GM19043 (cell line): ENCODE results near the gene MTCH1.
"Not testable (repeated sequence)": the region's sequence is repeated elsewhere in the genome, so short reads cannot be mapped to it uniquely, and the experiment has no call there.

ENCODE experiments used
- ATAC-seq: cut with Tn5 transposase; IDR thresholded peaks from one replicate; pipeline ENCODE4 v1.9.1; 2021; ENCODE audit warnings: low read depth; ENCODE audit not compliant: unreplicated experiment

Gene MTCH1

DNA sequence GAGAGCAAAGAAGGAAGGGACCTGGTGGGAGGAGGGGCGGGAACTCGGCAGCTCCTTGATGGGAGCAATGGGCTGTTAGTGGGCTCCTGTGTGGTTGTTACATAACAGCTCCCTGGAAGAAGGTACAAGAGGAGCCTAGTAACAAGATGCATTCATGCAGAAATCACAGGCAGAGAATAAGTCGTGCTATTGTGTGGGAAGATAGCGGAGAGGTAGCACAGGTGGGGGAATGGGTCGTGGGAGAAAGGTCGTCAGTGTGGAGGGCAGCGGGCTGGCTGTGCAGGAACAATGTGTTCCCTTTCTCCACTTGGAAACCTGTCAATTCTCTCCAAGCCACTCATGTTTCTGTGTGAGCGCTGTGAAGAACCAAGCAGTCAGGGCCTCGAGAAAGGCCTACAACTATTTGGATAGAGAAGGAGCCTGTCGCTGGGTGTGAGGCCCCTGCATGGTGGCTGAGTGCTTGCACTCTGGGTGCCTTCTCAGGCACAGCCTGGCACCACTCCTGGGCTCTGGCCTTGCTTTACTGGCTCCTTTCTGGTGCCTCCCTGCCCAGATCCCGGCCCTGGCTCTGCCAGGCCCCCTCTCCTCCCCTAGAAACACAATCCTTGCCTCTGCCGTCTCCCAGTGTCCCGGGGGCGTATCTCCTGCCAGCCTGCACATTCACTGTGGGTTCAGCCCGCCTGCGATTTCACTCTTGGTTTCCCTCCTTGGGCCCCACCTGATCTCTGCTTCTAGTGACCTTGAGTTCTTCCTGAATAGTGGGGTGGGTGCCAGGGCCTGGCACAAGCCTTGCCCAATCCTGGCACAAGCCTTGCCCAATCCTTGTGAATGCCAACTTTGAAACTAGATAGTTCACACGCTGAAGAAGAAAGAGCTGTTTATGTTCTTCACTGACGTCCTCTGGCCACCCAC lies 12.1 kb upstream of the MTCH1 start:
- ATAC-seq, result no peak

GRCh38 chr6:36990401-36990800 lies 4.4 kb upstream of the MTCH1 start:
- ATAC-seq, result not testable (repeated sequence)

- ATAC-seq, result no peak
Measured at GRCh38 chr6:36989264-36989663, 3.3 kb upstream of the MTCH1 start.

GRCh38 chr6:36986704-36987047 lies 680 bp upstream of the MTCH1 start:
- ATAC-seq, result peak; percentile 16

- no peak for ATAC-seq
Measured at GRCh38 chr6:36985417-36985807, 584 bp downstream of the MTCH1 start.

GRCh38 chr6:36984581-36985416 lies 1.2 kb downstream of the MTCH1 start:
- no peak for ATAC-seq

GRCh38 chr6:36983538-36983937 lies 2.5 kb downstream of the MTCH1 start:
- ATAC-seq, result no peak

DNA sequence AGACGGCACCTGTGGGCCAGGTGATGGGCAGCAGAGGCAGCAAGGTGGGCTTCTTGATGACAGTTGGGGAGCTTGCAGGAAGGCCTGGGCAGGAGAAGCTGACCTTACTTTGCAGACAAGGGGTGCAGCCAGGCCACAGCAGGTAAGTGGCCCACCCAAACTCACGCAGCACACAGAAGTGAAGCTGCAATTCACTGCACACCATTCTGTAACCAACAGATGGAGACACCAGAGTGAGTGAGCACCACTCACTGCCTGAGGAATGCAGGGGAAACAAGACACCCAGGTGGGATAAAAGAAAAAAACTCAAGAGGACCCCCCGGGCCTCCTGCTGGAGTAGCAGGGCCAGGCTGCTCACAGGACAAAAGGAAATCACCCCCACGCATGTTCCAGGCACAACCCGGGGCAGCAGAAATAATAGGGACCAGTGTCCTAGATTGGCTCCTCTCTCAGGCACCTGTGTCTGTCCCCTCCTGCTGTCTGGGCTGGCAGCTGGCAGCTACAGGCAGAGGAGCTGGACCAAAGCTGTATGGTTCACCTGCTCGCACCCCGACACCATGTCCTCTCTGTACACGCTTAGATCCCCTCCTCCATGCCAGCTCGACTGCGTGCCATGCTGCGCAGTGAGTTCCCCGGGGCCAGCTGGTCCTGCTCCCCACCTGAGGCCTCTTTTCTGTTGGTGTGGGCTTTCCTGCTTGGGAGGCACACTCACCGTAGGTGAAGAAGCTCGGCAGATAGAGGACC lies 4.9 kb downstream of the MTCH1 start:
- no peak for ATAC-seq

GRCh38 chr6:36980129-36980528 lies 5.9 kb downstream of the MTCH1 start:
- no peak for ATAC-seq

GRCh38 chr6:36979347-36979742 lies 6.7 kb downstream of the MTCH1 start:
- ATAC-seq, result no peak

DNA sequence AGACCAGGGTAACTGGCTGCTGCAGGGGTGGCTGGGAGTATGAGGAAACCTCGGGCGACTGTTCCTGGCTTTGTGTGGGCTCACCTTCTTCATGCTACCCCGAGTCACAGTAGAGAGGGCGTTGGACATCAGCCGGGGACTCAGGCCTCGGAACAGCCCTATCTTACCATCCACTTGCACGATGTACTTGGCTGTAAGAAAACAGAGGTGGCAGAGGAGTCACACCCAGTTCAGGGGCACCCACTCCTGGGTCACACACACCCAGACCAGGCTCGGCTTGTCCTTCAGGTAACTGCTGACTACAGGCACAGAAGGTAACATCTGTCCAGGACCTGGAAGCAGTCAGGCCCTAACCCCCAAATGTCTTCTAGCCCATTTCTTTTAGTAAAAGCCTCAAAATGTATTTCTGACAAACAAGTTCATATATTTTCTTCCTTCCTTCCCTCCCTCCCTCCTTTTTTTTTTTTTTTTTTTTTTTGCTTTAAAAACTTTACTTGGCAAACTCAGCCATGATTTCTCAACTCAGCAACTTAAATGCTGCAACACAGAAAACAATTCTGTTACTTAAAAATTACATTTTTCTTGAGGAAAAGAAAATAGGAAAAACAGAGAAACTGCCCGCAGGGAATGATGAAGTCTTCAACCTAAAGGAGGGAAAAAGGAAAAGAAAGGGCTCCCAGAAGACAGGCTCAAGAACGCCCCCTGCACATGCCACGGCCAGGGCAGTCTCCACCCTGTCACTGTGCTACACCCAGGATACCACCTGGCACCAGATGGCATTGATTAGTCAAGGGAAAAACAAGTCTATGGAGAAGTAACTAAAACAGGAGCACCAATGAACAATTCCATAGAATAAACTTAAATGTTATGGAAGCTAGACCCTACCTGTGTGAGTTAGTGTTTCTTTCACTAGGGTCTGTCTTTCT lies 7.3 kb downstream of the MTCH1 start:
- no peak for ATAC-seq

GRCh38 chr6:36977470-36977941 lies 8.5 kb downstream of the MTCH1 start:
- ATAC-seq, result no peak

- no peak for ATAC-seq
Measured at GRCh38 chr6:36976931-36977330, 9.1 kb downstream of the MTCH1 start.

DNA sequence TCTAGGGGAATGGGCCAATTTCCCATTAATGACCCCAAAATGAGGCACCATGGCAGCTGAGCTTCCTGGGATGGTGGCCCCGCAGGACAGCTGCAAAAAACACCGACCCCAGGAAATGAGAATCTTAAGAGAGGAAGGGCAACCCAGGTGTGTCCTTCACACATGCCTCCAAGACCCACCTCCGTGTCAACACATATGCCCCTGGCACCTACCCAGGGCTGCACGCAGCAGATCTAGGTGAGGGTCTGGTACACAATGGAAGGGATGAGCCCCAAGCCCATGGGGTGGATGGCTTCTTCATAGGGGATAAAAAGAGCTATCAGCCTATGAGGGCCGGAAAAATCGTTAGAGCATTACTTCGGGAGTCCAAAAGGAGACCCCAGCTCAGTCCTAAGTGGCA lies 9.5 kb downstream of the MTCH1 start:
- no peak for ATAC-seq

DNA sequence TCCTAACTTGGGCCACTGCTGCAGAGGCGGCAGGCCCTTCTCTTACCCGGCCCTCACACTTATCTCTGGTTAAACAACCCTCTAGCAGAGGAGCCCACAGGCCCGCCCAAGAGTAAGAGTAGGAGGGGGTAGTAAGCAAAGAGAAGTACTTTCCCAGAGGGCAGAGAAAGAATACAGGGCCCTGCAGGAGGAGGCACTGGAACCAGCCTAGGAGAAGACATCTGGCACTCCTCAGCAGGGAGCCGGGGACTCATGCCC lies 10.1 kb downstream of the MTCH1 start:
- no peak for ATAC-seq

GRCh38 chr6:36975231-36976006 lies 10.6 kb downstream of the MTCH1 start:
- no peak for ATAC-seq

- ATAC-seq, result no peak
Measured at GRCh38 chr6:36973647-36974046, 12.3 kb downstream of the MTCH1 start.

DNA sequence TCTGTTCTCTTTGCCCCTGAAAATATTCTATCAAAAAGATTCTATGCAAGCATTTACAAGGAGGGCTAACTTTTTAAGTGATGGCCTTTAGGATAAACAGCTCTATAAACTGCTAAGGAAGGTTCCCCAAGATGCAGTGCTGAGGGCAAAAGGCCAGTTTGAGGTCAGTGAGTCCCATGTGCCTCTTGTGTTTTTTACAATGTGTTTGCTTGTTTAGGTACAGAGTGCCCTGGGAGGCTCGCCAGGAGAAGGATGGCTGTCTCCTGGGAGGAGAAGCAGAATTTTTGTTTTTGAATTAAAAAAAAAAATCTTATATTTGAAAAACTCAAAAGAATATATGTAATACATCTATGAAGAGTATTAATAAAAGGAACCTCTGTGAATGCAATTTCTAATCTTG lies 12.8 kb downstream of the MTCH1 start:
- ATAC-seq, result no peak

- no peak for ATAC-seq
Measured at GRCh38 chr6:36971921-36972673, 13.9 kb downstream of the MTCH1 start.
